GM12874 (cell line): ENCODE measurements around the gene CLDN8.

ENCODE experiments used
- TF ChIP-seq, protein P1 (sequence below): IDR thresholded peaks from 2 replicates; pipeline ENCODE4 v1.5.1; 2011; ENCODE audit warnings: low read depth, mild to moderate bottlenecking, control low read depth, low read length, moderate library complexity; ENCODE audit not compliant: insufficient read depth

Gene CLDN8

DNA sequence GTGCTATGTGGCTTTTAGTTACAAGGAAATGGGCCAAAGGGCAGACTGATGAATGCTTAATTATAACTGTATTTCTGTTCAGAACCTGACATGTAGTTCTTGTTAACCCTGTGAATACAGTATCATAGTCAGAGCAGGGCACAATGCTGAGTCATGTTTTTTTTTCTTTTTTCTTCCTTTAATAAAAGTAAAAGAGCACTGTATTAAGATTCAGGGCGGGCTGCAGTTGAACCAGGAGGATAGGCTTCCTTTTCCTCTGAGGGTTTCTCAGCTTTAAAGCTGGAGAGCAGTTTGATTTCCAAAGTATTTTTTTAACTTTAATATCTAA is 8.7 kb downstream of the CLDN8 start:
- TF ChIP-seq, protein P1, sequence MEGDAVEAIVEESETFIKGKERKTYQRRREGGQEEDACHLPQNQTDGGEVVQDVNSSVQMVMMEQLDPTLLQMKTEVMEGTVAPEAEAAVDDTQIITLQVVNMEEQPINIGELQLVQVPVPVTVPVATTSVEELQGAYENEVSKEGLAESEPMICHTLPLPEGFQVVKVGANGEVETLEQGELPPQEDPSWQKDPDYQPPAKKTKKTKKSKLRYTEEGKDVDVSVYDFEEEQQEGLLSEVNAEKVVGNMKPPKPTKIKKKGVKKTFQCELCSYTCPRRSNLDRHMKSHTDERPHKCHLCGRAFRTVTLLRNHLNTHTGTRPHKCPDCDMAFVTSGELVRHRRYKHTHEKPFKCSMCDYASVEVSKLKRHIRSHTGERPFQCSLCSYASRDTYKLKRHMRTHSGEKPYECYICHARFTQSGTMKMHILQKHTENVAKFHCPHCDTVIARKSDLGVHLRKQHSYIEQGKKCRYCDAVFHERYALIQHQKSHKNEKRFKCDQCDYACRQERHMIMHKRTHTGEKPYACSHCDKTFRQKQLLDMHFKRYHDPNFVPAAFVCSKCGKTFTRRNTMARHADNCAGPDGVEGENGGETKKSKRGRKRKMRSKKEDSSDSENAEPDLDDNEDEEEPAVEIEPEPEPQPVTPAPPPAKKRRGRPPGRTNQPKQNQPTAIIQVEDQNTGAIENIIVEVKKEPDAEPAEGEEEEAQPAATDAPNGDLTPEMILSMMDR, result no peak

DNA sequence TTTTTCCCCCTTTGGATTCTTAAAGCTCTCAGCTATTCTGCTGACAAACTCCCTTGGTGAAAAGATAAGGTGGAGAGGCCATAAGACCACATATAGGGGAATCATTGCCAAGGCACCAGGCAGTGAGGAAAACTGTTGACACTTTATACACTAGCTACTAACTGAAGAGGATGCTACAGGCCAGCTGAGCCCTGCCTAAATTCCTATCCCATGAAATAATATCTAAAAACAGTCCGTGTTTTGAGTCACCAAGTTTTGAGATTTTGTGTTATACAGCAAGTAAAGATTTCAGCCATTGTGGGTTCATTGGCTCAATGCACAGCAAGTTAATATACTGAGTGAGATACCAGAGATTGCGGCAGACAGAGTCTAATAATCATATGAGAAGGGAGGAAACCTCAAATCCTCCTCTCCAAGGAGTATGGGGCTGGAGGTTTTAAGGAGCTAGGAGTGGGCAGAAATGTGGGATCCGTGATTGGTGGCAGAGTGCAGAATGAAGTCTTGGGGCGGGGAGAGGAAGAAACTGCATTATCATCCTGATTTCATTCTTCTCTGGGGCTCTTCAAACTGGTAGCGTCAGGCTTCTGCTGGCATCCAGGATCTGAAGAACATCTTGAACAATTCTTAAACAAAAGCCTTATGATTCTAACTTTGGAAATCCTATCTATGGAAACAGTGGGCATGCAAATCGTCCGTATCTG is 9.2 kb downstream of the CLDN8 start:
- TF ChIP-seq, protein P1, result no peak

DNA sequence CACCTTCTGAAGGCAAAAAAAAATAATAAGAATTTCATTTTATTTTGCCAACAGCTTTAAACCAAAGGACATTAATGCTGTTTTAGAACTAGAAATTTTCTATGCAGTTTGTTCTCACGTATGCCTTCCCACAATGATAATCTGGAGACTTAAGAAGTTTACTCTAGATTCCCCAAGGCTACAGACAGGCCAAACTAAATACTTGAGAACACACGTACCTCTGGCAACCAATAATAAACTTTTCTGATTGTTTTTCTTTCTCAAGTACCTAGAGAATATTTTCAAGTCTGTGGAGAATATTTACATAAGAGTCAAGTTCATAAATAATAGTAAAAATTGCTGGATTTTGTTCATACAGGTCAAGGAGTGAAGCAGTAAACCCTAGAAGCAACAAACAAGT is 15.9 kb downstream of the CLDN8 start:
- TF ChIP-seq, protein P1, result no peak

DNA sequence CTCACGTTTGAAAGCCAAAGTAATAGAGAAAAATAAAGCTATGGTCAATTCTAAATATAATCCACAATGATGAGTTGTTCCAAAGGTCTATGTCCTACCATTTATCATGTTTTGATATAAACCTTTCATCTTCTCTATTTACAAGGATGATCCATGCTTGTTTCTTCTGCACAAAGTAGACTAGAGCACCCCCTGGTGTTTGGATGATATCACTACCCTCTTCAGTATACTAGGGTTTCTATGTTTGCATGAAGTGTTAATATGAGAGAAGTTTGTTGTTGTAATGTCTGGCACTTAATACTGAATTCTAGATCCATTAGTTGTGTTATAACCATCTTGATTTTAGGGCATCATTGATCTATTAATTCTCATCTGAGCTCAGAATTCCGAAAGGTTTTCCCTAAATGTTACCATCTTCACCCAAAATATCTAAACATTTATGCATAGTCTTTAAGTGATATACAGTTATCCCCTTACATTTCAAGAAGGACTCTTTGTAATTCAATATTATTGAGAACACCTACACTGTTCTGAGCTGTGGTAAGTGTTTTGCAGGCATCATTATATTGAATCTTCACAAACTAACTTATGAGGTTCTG is 21.1 kb downstream of the CLDN8 start:
- TF ChIP-seq, protein P1, result peak; percentile 29; the same call in 1 of the 2 replicates

DNA sequence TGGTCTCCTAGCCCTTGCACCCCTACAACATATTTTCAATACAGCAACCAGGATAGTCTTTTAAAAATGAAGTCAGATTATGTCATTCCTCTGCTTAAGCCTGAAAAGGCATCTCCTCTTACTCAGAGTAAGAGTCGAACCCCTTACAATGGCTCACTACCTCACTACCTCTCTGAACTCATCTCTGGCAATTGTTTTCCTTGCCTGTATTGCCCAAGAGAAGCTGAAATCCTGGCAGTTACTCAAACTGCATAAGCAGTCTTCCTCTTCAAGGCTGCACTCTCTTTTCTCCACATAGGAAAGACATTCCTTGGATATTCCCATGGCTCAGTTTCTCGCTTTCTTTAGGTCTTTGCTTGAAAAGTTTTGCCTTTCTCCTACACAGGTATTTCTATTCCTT is 22.7 kb downstream of the CLDN8 start:
- TF ChIP-seq, protein P1, result no peak

DNA sequence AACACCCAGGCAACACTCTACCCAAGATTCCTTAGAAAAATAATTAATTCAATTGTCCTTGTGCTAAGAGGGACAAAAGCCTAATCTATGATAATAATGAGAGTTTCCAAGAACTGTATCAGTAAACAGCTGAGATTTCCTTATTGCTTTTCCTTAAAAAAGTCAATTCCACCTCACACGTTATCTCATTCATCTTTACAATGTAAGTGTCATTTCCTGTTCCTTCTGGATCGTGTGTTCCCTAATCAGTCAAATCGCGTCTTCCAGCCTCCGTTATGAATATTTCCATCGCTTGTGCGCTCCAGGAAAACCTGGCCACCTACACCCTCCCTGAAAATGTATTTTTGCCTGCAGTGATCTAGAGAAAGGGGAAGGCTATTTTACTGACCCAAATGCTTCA is 25.3 kb downstream of the CLDN8 start:
- TF ChIP-seq, protein P1, result no peak

DNA sequence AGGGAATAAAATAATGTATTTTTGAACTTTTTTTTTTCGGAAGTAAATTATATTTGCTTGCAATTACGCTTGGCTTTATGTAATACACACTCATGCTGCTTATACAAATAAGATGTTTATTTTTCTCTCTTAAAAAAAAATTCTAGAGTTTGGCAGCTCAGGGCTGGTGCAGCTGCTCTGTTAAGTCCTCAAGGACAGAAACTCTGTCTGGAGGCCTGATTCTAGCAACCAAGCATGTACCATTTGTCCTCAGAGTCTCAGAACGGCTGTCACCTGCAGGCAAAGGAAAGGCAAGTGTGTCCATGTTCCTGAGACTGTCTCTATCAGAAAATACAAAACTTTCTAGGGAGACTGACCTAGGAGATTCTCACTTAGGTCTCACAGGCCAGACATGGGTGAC is 26.1 kb downstream of the CLDN8 start:
- TF ChIP-seq, protein P1, result no peak
